DOHH2 (cell line): ENCODE measurements around the gene IQCM.

Experiments used
- H3F3A ChIP-seq: fragments of 200-600 bp; sonication (generic), shearing (Covaris generic); 2 replicates; pipeline ENCODE4 v1.6.0; 2016; ENCODE audit warnings: antibody characterized with exemption, mild to moderate bottlenecking; ENCODE audit not compliant: control insufficient read depth, insufficient read depth
- H3K27ac ChIP-seq: fragments of 200-600 bp; sonication (generic); 2 replicates; pipeline ENCODE4 v1.5.1; 2014; ENCODE audit warnings: low read depth, mild to moderate bottlenecking, low read length, moderate library complexity
- H3K27me3 ChIP-seq: fragments of 200-600 bp; sonication (generic); 2 replicates; pipeline ENCODE4 v1.6.1; 2014; ENCODE audit warnings: mild to moderate bottlenecking, low read length, mixed read lengths; ENCODE audit not compliant: control insufficient read depth
- H3K36me3 ChIP-seq: fragments of 200-600 bp; sonication (generic); 2 replicates; pipeline ENCODE4 v1.6.1; 2014; ENCODE audit warnings: mild to moderate bottlenecking, low read length, moderate library complexity, mixed read lengths; ENCODE audit not compliant: control insufficient read depth
- H3K4me1 ChIP-seq: fragments of 200-600 bp; sonication (generic); 2 replicates; pipeline ENCODE4 v1.6.1; 2014; ENCODE audit warnings: mild to moderate bottlenecking, low read length, mixed read lengths; ENCODE audit not compliant: control insufficient read depth
- H3K4me2 ChIP-seq: fragments of 200-600 bp; sonication (generic); 2 replicates; pipeline ENCODE4 v1.6.0; 2014; ENCODE audit warnings: mild to moderate bottlenecking, low read length, moderate library complexity
- H3K4me3 ChIP-seq: fragments of 200-600 bp; sonication (generic); 2 replicates; pipeline ENCODE4 v1.5.1; 2014; ENCODE audit warnings: mild to moderate bottlenecking, low read length, mixed read lengths
- H3K79me2 ChIP-seq: fragments of 200-600 bp; sonication (generic); 2 replicates; pipeline ENCODE4 v1.6.1; 2014; ENCODE audit warnings: mild to moderate bottlenecking, low read length, mixed read lengths; ENCODE audit not compliant: control insufficient read depth
- H3K9me2 ChIP-seq: fragments of 200-600 bp; sonication (generic); replicated peaks from 2 replicates; pipeline ENCODE4 v1.6.1; 2014; ENCODE audit warnings: mild to moderate bottlenecking, low read length, mixed read lengths; ENCODE audit not compliant: control insufficient read depth
- H3K9me3 ChIP-seq: fragments of 200-600 bp; sonication (generic); 2 replicates; pipeline ENCODE4 v1.6.1; 2014; ENCODE audit warnings: antibody characterized with exemption, low read length, mixed read lengths; ENCODE audit not compliant: control insufficient read depth, insufficient read depth
- H4K20me1 ChIP-seq: fragments of 200-600 bp; sonication (generic); 2 replicates; pipeline ENCODE4 v1.6.0; 2014; ENCODE audit warnings: low read depth, mild to moderate bottlenecking, antibody characterized with exemption, low read length, moderate library complexity; ENCODE audit not compliant: control insufficient read depth, insufficient read depth
- CTCF ChIP-seq: fragments of 200-600 bp; sonication (generic); IDR thresholded peaks from one replicate; pipeline ENCODE4 v1.5.1; 2014; ENCODE audit warnings: antibody characterized with exemption, mild to moderate bottlenecking, low read depth, low read length; ENCODE audit not compliant: poor library complexity, severe bottlenecking
- EZH2phosphoT487 ChIP-seq: fragments of 200-600 bp; sonication (generic); IDR thresholded peaks from 2 replicates; pipeline ENCODE4 v1.6.1; 2017; ENCODE audit warnings: borderline replicate concordance, mild to moderate bottlenecking, antibody characterized with exemption, low read length, moderate library complexity, mixed read lengths

IQCM gene

GRCh38 chr4:149370785-149371420 lies 444.7 kb downstream of the IQCM start:
- H3K4me2 ChIP-seq: no peak overlapping the region
- H3K9me3 ChIP-seq: no peaks in the 10 kb centered on the region
- H3K4me1 ChIP-seq: no peaks in the 10 kb centered on the region
- no peak overlapping the region for H3K4me3 ChIP-seq
- no peaks in the 10 kb centered on the region for H3K36me3 ChIP-seq
- no peak overlapping the region for H3K27ac ChIP-seq
- no peaks in the 10 kb centered on the region for H3K79me2 ChIP-seq
- no peaks in the 10 kb centered on the region for H3K9me2 ChIP-seq
- H3F3A ChIP-seq: no peaks in the 10 kb centered on the region
- H3K27me3 ChIP-seq: no peaks in the 10 kb centered on the region
- H4K20me1 ChIP-seq: no peaks in the 10 kb centered on the region
- no peak for TF ChIP-seq EZH2phosphoT487
- peak; percentile 57 for TF ChIP-seq CTCF

- no peaks in the 10 kb centered on the region for H3K79me2 ChIP-seq
- no peaks in the 10 kb centered on the region for H3F3A ChIP-seq
- H3K4me2 ChIP-seq: no peak overlapping the region
- no peaks in the 10 kb centered on the region for H3K9me3 ChIP-seq
- TF ChIP-seq CTCF (no peak), EZH2phosphoT487 (no peak)
- H3K27me3 ChIP-seq: no peaks in the 10 kb centered on the region
- no peaks in the 10 kb centered on the region for H4K20me1 ChIP-seq
- no peak overlapping the region for H3K27ac ChIP-seq
- no peaks in the 10 kb centered on the region for H3K9me2 ChIP-seq
- H3K36me3 ChIP-seq: no peaks in the 10 kb centered on the region
- no peak overlapping the region for H3K4me3 ChIP-seq
- no peaks in the 10 kb centered on the region for H3K4me1 ChIP-seq
These were observed 445.6 kb downstream of the IQCM start for GRCh38 chr4:149370002-149370401.

DNA sequence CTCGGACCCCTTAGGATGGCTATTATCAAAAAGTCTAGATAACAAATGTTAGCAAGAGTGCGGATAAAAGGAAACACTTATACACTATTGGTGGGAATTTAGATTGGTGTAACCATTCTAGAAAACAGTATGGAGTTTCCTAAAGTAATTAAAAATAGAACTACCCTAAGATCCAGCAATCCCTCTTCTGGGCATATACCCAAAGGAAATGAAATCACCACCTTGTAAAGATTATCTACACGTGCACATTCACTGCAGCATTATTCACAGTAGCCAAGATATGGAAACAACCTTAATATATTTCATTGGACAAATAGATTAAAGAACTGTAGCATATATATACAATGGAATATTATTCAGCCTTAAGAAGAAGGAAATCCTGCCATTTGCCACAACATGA lies 462.4 kb downstream of the IQCM start:
- H3K4me2 ChIP-seq: no peak overlapping the region
- H3K36me3 ChIP-seq: no peaks in the 10 kb centered on the region
- no peaks in the 10 kb centered on the region for H3K9me3 ChIP-seq
- H3K4me1 ChIP-seq: no peaks in the 10 kb centered on the region
- no peaks in the 10 kb centered on the region for H3K79me2 ChIP-seq
- no peaks in the 10 kb centered on the region for H3F3A ChIP-seq
- TF ChIP-seq EZH2phosphoT487 (no peak), CTCF (no peak)
- H3K27ac ChIP-seq: no peak overlapping the region
- no peaks in the 10 kb centered on the region for H3K27me3 ChIP-seq
- no peaks in the 10 kb centered on the region for H3K9me2 ChIP-seq
- no peak overlapping the region for H3K4me3 ChIP-seq
- H4K20me1 ChIP-seq: no peaks in the 10 kb centered on the region
